Type B pancreatic cell (in vitro differentiated cells): ENCODE measurements around the gene TOB1. TPM values are rescaled to one million over a fixed set of nuclear protein-coding genes. Genes with fewer than 3 reads are reported as not detected.

Experiments used
- DNase-seq: peaks from one replicate; pipeline ENCODE4 v3.0.0; 2021; ENCODE audit warnings: mixed read lengths; ENCODE audit not compliant: unreplicated experiment; ENCODE audit errors: extremely low spot score
- H3K27ac Mint-ChIP-seq: 2 replicates; pipeline ENCODE4 v1.8.0; 2021; ENCODE audit warnings: mild to moderate bottlenecking, mixed read lengths
- H3K27me3 Mint-ChIP-seq: 2 replicates; pipeline ENCODE4 v1.8.0; 2021; ENCODE audit warnings: mixed read lengths
- H3K36me3 Mint-ChIP-seq: 2 replicates; pipeline ENCODE4 v1.8.0; 2021; ENCODE audit warnings: mixed read lengths
- H3K4me1 Mint-ChIP-seq: one replicate; pipeline ENCODE4 v1.8.0; 2021; ENCODE audit warnings: mixed read lengths; ENCODE audit not compliant: unreplicated experiment
- H3K4me3 Mint-ChIP-seq: 2 replicates; pipeline ENCODE4 v1.8.0; 2021; ENCODE audit warnings: mild to moderate bottlenecking, mixed read lengths
- H3K9me3 Mint-ChIP-seq: 2 replicates; pipeline ENCODE4 v1.8.0; 2021; ENCODE audit warnings: mixed read lengths
- total RNA-seq: library from RNA; stranded (reverse); gene quantifications from 2 replicates; pipeline ENCODE4 v1.2.1, GENCODE V29; 2021; ENCODE audit warnings: low replicate concordance
- TF ChIP-seq, protein P1 (sequence below): fragments of 200-600 bp; sonication (generic); conservative IDR thresholded peaks from 2 replicates; pipeline ENCODE4 v1.5.0; 2021; ENCODE audit warnings: antibody characterized with exemption, mild to moderate bottlenecking

The TOB1 gene
- total RNA-seq, 1 donor from 2014 or later, result 54.9 TPM

DNA sequence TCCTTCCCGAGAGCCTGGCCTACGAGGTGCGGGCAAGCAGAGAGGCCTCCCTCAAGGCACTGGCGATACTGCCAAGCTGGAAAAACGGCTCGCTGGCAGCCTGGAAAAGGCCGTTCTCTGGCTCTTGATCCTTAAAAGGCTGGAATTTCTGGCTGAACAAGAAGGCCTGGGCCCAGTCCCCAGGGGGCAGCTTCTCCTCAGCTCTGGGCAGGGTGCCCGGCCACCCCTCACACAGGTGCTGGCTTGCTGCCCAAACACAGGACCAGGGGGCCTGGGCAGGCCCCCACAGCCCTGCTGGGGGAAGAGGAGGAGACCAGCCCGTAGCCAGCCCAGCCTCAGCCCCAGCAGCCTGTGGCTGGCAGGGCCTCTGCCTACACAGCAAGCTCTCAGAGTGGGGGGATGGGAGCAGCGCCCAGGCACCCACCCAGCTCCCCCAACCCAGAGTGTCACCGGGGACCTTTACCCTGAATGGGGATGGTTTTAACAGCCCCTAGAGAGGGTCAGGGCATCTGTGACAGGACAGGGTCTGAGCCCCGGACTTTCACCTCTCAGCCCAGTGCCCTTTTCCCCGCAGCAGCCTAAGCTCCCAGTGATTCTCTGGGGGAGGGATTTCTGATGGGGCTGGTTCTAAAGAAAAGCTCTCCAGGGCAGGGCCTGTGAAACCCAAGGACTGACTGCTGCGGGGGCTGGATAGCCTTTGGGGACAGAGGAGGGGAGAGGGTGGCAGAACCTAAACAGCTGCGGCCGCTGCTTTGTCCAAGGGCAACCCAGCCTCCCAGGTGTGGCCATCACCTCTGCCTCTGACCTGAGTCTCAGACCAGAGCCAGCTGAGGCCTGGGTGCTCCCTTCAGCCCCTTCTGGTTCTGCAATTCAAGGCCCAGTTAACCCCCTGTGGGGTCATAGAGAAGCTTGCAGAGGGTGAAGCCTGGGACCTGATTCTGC, 38.6 kb upstream of the TOB1 start:
- Mint-ChIP-seq H3K4me3 (peak overlapping the region; percentile 62), H3K4me1 (peaks cover 58% of the 10 kb centered on the region), H3K27me3 (no peaks in the 10 kb centered on the region), H3K9me3 (peaks cover 4% of the 10 kb centered on the region), H3K27ac (peak overlapping the region; percentile 95), H3K36me3 (peaks cover 3% of the 10 kb centered on the region)
- TF ChIP-seq, protein P1, sequence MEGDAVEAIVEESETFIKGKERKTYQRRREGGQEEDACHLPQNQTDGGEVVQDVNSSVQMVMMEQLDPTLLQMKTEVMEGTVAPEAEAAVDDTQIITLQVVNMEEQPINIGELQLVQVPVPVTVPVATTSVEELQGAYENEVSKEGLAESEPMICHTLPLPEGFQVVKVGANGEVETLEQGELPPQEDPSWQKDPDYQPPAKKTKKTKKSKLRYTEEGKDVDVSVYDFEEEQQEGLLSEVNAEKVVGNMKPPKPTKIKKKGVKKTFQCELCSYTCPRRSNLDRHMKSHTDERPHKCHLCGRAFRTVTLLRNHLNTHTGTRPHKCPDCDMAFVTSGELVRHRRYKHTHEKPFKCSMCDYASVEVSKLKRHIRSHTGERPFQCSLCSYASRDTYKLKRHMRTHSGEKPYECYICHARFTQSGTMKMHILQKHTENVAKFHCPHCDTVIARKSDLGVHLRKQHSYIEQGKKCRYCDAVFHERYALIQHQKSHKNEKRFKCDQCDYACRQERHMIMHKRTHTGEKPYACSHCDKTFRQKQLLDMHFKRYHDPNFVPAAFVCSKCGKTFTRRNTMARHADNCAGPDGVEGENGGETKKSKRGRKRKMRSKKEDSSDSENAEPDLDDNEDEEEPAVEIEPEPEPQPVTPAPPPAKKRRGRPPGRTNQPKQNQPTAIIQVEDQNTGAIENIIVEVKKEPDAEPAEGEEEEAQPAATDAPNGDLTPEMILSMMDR, result no peak
- no peak for DNase-seq

DNA sequence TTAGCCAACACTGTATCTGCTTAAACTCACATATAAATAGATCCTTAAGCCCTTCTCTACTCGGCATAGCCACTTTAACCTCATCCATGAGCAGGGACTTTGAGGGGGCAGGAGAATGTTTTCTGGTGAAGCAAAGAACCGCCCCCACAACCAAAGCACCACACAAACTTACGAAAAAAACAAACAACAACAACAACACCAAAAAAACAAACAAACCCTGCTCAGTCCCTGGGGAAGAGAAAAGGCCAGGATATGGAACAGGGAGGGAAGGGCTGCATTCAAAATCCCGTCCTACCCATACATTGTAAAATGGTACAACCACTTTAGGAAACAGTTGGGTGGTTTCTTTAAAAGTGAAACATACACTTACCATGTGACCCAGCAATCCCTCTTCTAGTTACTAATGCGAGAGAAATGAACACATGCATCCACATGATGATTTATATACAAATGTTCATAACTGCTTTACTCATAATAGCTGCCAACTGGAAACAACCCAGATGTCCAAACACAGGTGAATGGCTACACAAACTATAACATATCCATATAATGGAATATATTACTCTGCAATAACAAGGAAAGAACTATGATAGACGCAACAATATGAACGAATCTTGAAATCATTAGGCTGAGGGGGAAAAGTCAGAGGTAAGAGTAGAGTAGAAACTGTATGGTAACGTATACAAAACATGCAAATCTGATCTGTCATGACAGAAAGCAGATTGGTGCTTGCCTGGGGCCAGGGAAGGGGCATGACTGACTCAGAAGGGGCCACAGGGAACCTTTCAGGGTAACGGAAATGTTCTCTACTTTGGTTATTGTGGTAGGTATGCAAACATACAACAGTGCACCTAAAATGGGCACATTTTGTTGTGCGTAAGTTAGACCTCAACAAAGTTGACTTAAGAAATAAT, 37.7 kb upstream of the TOB1 start:
- Mint-ChIP-seq H3K27me3 (no peaks in the 10 kb centered on the region), H3K27ac (peak overlapping the region; percentile 90), H3K36me3 (peaks cover 3% of the 10 kb centered on the region), H3K4me3 (peak overlapping the region; percentile 62), H3K4me1 (peaks cover 51% of the 10 kb centered on the region), H3K9me3 (peaks cover 4% of the 10 kb centered on the region)
- TF ChIP-seq, protein P1, result no peak
- DNase-seq, result no peak

DNA sequence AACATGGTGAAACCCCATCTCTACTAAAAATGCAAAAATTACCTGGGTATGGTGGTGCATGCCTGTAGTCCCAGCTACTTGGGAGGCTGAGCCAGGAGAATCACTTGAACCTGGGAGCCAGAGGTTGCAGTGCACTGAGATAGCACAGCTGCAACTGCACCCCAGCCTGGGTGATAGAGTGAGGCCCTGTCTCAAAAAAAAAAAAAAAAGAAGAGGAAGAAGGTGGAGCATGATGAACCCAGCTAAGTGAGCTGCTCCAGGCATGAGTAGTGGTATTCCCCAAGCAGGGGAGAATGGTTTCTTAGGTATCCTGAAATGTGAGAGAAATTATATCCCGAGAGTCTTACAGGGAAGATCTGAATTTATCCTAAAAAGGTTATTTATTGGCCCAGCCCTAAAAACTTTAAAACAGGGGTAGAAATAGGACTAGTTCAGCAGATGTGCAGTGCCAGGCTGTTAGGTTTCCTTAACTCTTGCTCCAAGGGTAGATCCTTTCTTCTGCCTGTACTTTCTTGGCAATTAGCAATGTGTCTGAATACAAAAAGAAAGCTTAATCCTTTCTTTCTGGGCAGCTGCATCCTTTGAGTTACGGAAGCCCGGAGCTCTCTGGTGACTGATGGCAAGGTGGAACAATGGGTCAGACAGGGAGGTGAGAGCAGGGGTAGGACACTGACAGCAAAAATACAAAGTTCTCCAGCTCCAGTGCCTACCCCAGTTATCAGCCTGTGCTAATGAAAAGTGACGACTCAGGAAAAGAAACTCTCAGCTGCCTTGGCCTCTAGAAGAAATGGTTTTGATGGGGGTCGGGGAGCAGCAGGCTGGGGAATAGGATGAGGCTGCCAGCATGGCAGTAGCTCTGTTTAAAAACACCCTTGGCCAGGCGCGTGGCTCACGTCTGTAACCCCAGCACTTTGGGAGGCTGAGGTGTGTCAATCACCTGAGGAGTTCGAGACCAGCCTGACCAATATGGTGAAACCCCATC, 36.5 kb upstream of the TOB1 start:
- H3K9me3 Mint-ChIP-seq, result no peaks in the 10 kb centered on the region
- peak overlapping the region; percentile 41 for H3K4me3 Mint-ChIP-seq
- DNase-seq, result no peak
- no peaks in the 10 kb centered on the region for H3K27me3 Mint-ChIP-seq
- peaks cover 50% of the 10 kb centered on the region for H3K4me1 Mint-ChIP-seq
- H3K27ac Mint-ChIP-seq, result peak overlapping the region; percentile 90
- no peaks in the 10 kb centered on the region for H3K36me3 Mint-ChIP-seq
- TF ChIP-seq, protein P1, result no peak

DNA sequence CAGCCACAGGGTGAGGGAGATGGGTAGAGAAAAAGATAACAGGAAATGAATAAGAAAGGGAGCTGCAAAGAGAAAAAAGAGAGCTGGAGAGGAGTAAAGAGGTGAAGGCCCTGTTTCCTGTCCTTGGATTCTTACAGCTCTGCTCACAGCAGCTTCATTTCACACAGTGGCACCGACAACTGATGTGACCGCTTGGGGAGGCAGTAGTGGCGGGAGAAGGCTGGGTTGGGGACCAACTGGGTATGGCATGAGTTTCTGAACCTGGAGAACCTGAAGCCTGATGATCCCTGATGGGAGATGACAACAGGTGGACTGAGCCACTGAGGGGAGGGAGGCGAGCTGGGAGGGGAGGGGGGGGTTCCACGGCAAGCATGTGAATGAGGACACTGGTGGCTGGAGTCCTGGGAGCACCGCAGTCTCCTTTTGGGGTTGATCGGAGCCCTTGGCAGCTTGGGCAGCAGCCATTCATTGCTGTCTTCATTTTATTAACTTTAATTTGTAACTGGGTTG, 34.3 kb upstream of the TOB1 start:
- TF ChIP-seq, protein P1, result no peak
- H3K27ac Mint-ChIP-seq, result peak overlapping the region; percentile 54
- no peaks in the 10 kb centered on the region for H3K36me3 Mint-ChIP-seq
- H3K4me3 Mint-ChIP-seq, result peak overlapping the region; percentile 73
- peaks cover 41% of the 10 kb centered on the region for H3K4me1 Mint-ChIP-seq
- no peaks in the 10 kb centered on the region for H3K27me3 Mint-ChIP-seq
- DNase-seq, result no peak
- H3K9me3 Mint-ChIP-seq, result no peaks in the 10 kb centered on the region
